Activated B cell treated with CpG ODN at 0.5 μM for 24 hours (primary cell): ENCODE results near the gene RETREG1. TPM values are rescaled to one million over a fixed set of nuclear protein-coding genes. Genes with fewer than 3 reads are reported as not detected.
"Not testable (repeated sequence)": the region's sequence is repeated elsewhere in the genome, so short reads cannot be mapped to it uniquely, and the experiment has no call there.

Experiments used
- ATAC-seq: fragments of 200-7000 bp; cut with Tn5 transposase; one replicate; pipeline ENCODE4 v1.10.0; 2021; ENCODE audit warnings: low read depth, mild to moderate bottlenecking, moderate library complexity
- CTCF ChIA-PET: fragments of 350-600 bp; sonication (Branson Sonifier 250); formaldehyde crosslinking; loops from one replicate; lab custom pipeline; 2021; ENCODE audit warnings: antibody characterized with exemption; lab: Charles Lee
- POLR2A ChIA-PET: fragments of 350-600 bp; sonication (Branson Sonifier 250); formaldehyde crosslinking; loops from one replicate; lab custom pipeline; 2021; ENCODE audit warnings: antibody characterized with exemption; lab: Charles Lee
- DNase-seq: peaks from one replicate; pipeline ENCODE4 v3.0.0; 2022
- H3K27ac Mint-ChIP-seq: one replicate; pipeline ENCODE4 v1.8.0; 2020; ENCODE audit warnings: mixed read lengths
- H3K27me3 Mint-ChIP-seq: one replicate; pipeline ENCODE4 v1.8.0; 2021; ENCODE audit warnings: mixed read lengths
- H3K36me3 Mint-ChIP-seq: one replicate; pipeline ENCODE4 v1.8.0; 2021; ENCODE audit warnings: low read depth, mixed read lengths
- H3K4me1 Mint-ChIP-seq: one replicate; pipeline ENCODE4 v1.8.0; 2021; ENCODE audit warnings: mixed read lengths
- H3K4me3 Mint-ChIP-seq: one replicate; pipeline ENCODE4 v1.8.0; 2020; ENCODE audit warnings: mild to moderate bottlenecking, mixed read lengths
- H3K9me3 Mint-ChIP-seq: one replicate; pipeline ENCODE4 v1.8.0; 2020; ENCODE audit warnings: mixed read lengths
- intact Hi-C: fragments of 100-400 bp; cut with micrococcal nuclease; formaldehyde crosslinking; loops from one replicate; pipeline ENCODE4 v1.15.1; 2024
- total RNA-seq: library from RNA; stranded (reverse); gene quantifications from 2 replicates; pipeline ENCODE4 v1.2.3, GENCODE V29; 2022
- TF ChIP-seq, protein P1 (sequence below): fragments of 200-600 bp; IDR thresholded peaks from one replicate; pipeline ENCODE4 v1.8.0; 2022; ENCODE audit warnings: antibody characterized with exemption, mild to moderate bottlenecking

Gene RETREG1
- total RNA-seq, 1 donor from 2014 or later: 3.5 TPM

DNA sequence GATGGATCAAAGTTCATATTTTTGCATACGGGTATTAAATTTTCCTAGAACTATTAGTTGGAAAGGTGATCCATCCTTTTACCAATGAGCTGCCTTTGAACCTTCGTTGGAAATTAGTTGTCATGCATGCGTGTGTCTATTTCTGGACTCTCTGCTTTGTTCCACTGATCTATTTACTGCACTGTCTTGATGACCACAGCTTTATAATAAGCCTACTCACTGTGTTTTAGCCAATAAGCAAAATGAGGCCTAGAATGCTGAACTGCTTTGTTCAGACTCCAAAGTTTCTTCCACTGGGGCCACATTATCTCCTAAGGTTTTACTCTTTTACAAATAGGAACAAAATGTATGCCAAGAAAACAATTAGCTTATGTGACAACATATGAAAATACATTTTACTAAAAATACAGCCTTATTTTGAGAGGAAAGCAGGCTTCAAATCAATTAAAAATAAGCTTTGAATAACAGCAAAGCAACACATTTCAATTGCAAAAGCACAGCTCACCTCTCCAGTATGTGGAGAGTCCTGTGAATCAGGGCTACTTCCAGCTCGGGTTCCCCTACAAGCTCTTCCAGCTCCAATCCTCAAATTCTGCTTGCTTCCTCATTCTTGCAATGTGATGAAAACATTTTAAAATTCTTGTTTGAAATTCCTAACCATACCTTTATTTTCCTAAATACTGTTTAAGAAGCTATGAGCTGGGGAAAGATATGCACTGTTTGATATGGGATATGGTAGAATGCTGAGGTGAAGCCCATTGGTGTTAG, 72.0 kb downstream of the RETREG1 start:
- TF ChIP-seq, protein P1, sequence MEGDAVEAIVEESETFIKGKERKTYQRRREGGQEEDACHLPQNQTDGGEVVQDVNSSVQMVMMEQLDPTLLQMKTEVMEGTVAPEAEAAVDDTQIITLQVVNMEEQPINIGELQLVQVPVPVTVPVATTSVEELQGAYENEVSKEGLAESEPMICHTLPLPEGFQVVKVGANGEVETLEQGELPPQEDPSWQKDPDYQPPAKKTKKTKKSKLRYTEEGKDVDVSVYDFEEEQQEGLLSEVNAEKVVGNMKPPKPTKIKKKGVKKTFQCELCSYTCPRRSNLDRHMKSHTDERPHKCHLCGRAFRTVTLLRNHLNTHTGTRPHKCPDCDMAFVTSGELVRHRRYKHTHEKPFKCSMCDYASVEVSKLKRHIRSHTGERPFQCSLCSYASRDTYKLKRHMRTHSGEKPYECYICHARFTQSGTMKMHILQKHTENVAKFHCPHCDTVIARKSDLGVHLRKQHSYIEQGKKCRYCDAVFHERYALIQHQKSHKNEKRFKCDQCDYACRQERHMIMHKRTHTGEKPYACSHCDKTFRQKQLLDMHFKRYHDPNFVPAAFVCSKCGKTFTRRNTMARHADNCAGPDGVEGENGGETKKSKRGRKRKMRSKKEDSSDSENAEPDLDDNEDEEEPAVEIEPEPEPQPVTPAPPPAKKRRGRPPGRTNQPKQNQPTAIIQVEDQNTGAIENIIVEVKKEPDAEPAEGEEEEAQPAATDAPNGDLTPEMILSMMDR: no peak
- H3K4me3 Mint-ChIP-seq: no peak overlapping the region
- no peaks in the 10 kb centered on the region for H3K9me3 Mint-ChIP-seq
- intact Hi-C loops: no loop called here
- no peaks in the 10 kb centered on the region for H3K36me3 Mint-ChIP-seq
- CTCF ChIA-PET: interaction anchor here (1.2 kb wide), 1 partner anchor 10 kb away, joined by 3 read pairs; no protein-coding TSS in a partner anchor
- POLR2A ChIA-PET: no interaction called here
- peaks cover 6% of the 10 kb centered on the region for H3K4me1 Mint-ChIP-seq
- no peak for DNase-seq
- ATAC-seq: no peak
- H3K27ac Mint-ChIP-seq: no peak overlapping the region
- peaks cover 3% of the 10 kb centered on the region for H3K27me3 Mint-ChIP-seq

DNA sequence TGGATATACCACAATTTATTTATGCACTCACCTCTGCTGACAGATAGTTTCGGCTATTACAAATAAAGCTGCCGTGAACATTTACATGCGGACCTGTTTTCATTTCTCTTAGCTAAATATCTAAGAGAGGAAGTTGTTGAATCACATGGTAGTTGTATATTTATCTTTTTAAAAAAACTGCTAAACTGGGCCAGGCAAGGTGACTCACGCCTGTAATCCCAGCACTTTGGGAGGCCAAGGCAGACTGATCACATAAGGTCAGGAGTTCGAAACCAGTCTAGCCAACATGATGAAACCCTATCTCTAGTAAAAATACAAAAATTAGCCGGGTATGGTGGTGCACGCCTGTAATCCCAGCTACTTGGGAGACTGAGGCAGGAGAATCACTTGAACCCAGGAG, 73.6 kb downstream of the RETREG1 start:
- H3K27ac Mint-ChIP-seq, H3K36me3 Mint-ChIP-seq, H3K9me3 Mint-ChIP-seq, ATAC-seq, H3K4me1 Mint-ChIP-seq, H3K27me3 Mint-ChIP-seq, POLR2A ChIA-PET, intact Hi-C loops, DNase-seq, H3K4me3 Mint-ChIP-seq: not testable (repeated sequence)
- CTCF ChIA-PET: interaction anchor here (1.2 kb wide), 1 partner anchor 8 kb away, joined by 3 read pairs; no protein-coding TSS in a partner anchor

DNA sequence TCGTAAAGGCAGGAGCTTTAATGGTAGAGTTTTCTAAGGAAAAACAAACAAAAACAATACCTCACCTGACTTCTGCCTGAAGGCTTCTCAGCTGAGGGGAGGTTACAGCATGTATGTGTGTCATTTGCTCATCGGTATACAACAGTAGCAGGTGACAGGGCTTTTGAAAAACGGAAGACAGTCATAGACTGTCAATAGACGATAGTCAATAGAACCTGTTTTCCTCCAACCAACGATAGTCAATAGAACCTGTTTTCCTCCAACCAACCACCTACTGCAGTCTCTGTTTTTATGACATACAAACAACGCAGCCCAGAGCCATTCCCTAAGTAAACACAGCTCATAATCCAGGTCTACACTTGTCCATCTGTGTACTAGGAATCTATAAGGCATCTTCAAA, 74.6 kb downstream of the RETREG1 start:
- Mint-ChIP-seq H3K27me3 (peaks cover 3% of the 10 kb centered on the region), H3K27ac (no peak overlapping the region), H3K36me3 (no peaks in the 10 kb centered on the region), H3K4me1 (peaks cover 6% of the 10 kb centered on the region), H3K9me3 (no peaks in the 10 kb centered on the region), H3K4me3 (no peak overlapping the region)
- TF ChIP-seq, protein P1: no peak
- intact Hi-C loops: no loop called here
- DNase-seq: no peak
- ChIA-PET CTCF (interaction anchor here (1.2 kb wide), 1 partner anchor 9 kb away, joined by 3 read pairs; no protein-coding TSS in a partner anchor), POLR2A (interaction anchor here (0.7 kb wide), 1 partner anchor 83 kb away, joined by 3 read pairs; no protein-coding TSS in a partner anchor)
- ATAC-seq: no peak

DNA sequence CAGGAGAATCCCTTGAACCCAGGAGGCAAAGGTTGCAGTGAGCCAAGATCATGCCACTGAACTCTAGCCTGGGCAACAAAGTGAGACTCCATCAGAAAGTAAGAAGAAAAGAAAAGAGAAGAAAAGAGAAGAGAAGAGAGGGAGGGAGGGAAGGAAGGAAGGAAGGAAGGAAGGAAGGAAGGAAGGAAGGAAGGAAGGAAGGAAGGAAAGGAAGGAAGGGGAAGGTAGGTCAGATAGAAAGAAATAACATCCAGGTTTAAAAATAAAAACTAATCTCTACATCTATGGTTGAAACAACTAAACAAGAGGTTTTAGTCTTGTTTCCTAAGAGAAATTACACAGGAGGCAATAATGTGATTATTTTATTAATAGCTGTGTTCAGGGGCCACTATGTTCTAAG, 75.2 kb downstream of the RETREG1 start:
- CTCF ChIA-PET, ATAC-seq, intact Hi-C loops, H3K4me1 Mint-ChIP-seq, DNase-seq, H3K27me3 Mint-ChIP-seq, H3K9me3 Mint-ChIP-seq, H3K27ac Mint-ChIP-seq, H3K4me3 Mint-ChIP-seq, H3K36me3 Mint-ChIP-seq: not testable (repeated sequence)
- POLR2A ChIA-PET: interaction anchor here (0.7 kb wide), 1 partner anchor 82 kb away, joined by 3 read pairs; no protein-coding TSS in a partner anchor

DNA sequence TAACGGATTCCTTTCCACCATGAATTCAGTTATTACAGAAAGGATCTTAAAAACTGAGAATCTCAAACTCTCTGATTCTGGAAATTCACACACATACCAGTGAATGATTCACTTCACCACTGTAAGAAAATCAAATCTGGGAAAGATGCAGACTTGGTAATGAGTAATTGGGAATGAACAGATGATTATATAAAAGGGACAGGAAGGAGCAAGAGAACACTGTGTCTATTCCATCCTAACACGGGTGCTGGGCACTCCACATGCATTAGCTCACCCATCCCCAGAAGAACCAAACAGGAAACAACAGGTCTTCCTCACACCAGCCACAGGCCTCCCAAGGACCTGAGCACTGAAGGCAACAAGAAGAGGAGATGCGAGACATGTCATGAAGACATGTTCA, 76.4 kb downstream of the RETREG1 start:
- Mint-ChIP-seq H3K27me3 (peaks cover 3% of the 10 kb centered on the region), H3K4me3 (no peak overlapping the region), H3K4me1 (peaks cover 6% of the 10 kb centered on the region), H3K9me3 (no peaks in the 10 kb centered on the region), H3K36me3 (no peaks in the 10 kb centered on the region), H3K27ac (no peak overlapping the region)
- TF ChIP-seq, protein P1: no peak
- intact Hi-C loops: no loop called here
- CTCF ChIA-PET: no interaction called here
- POLR2A ChIA-PET: no interaction called here
- ATAC-seq (no peak), DNase-seq (no peak)

DNA sequence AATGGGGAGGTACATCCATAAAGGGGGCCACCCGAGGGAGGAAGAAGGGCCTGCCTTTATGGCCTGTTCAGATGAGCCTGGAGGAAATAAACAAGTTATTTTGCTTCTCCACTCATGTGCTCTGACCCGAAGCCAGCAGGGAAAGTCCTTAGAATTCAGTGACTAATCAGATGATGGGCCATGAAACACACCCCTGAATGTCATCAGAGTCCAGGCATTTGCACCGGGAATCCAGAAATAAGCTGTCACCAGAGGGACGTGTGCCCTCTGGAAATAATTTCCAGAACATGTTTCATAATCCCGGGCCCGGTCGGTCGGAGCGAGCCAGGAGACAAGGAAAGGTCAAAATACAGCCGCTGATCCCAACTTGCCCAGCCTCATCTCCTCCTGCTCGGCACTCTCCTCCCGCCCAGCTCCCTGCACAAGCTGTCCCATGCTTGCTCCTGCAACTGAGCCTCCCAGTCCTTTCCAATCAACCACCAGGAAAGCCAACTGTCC, 77.6 kb downstream of the RETREG1 start:
- no peak for DNase-seq
- H3K4me3 Mint-ChIP-seq: no peak overlapping the region
- POLR2A ChIA-PET: no interaction called here
- ATAC-seq: no peak
- no peak overlapping the region for H3K27ac Mint-ChIP-seq
- peaks cover 3% of the 10 kb centered on the region for H3K27me3 Mint-ChIP-seq
- TF ChIP-seq, protein P1: no peak
- intact Hi-C loops: no loop called here
- H3K9me3 Mint-ChIP-seq: no peaks in the 10 kb centered on the region
- no peaks in the 10 kb centered on the region for H3K36me3 Mint-ChIP-seq
- H3K4me1 Mint-ChIP-seq: peaks cover 6% of the 10 kb centered on the region
- CTCF ChIA-PET: no interaction called here
